ENCODE results near the gene TENT4B. TPM values are rescaled to one million over a fixed set of nuclear protein-coding genes. Genes with fewer than 3 reads are reported as not detected.
"Not testable (repeated sequence)": the region's sequence is repeated elsewhere in the genome, so short reads cannot be mapped to it uniquely, and the experiment has no call there.

Gene TENT4B
- total RNA-seq, 2 experiments from 2014 or later: 21.4 TPM

- ChIA-PET POLR2A (interaction anchor here (0.6 to 1.3 kb wide), 4 partner anchors 15 to 128 kb away, joined by 3 to 4 read pairs (median 3); no protein-coding TSS in a partner anchor), CTCF (interaction anchor here (0.7 to 1.6 kb wide), 5 partner anchors 85 to 132 kb away, joined by 3 to 6 read pairs (median 3); partner anchors contain the start of gene CNEP1R1)
Measured at GRCh38 chr16:50152351-50152806, 727 bp upstream of the TENT4B start.

DNA sequence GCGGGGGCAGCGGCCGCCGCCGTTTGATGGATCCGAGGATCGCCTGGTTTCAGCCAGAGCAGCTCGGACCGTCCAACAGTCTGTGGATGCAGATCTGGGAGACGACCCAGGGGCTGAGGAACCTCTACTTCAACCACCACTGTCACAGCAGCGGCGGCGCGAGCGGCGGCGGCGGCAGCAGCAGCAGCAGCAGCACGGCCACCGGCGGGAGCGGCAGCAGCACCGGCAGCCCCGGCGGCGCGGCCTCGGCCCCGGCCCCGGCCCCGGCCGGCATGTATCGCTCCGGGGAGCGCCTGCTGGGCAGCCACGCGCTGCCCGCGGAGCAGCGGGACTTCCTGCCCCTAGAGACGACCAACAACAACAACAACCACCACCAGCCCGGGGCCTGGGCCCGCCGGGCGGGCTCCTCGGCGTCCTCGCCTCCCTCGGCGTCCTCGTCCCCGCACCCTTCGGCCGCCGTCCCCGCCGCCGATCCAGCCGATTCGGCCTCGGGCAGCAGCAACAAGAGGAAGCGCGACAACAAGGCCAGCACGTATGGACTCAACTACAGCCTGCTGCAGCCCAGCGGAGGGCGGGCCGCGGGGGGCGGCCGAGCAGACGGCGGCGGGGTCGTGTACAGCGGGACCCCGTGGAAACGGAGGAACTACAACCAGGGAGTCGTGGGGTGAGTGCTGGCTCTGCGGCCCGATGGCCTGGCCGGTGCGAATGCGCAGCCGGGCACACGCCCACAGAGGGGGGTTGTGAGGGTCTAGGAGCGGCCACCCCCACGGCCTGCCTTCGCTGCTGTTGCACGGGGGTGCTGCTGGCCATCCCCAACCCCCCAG is 702 bp downstream of the TENT4B start:
- ChIA-PET POLR2A (no interaction called here), CTCF (no interaction called here)

- POLR2A ChIA-PET: no interaction called here
- CTCF ChIA-PET: interaction anchor here (0.6 to 1.2 kb wide), 3 partner anchors 12 to 56 kb away, joined by 3 to 5 read pairs (median 4); no protein-coding TSS in a partner anchor
Measured at GRCh38 chr16:50154420-50154950, 1.4 kb downstream of the TENT4B start.

DNA sequence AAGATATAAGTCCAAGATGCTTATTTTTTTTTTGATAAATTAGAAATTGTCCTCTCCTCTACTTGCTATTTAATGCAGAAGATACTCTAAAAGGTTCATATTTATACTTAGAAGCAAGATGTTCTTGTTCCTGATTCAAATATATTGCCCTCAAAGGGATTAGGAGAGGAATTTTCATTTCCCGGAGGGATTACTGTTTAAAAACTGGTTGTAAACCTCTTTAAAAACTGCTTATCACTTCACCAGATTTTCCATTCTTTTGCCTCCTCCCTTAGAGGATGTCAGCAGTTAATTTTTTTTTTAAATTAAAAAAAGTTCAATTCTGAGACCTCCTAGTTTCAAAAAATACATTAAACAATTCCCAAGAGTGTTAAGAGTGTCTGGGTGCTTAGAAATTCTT is 2.8 kb downstream of the TENT4B start:
- CTCF ChIA-PET: interaction anchor here (1.9 kb wide), 1 partner anchor 55 kb away, joined by 6 read pairs; no protein-coding TSS in a partner anchor
- POLR2A ChIA-PET: interaction anchor here (0.9 to 1.3 kb wide), 2 partner anchors 11 to 48 kb away, joined by 3 read pairs; no protein-coding TSS in a partner anchor

DNA sequence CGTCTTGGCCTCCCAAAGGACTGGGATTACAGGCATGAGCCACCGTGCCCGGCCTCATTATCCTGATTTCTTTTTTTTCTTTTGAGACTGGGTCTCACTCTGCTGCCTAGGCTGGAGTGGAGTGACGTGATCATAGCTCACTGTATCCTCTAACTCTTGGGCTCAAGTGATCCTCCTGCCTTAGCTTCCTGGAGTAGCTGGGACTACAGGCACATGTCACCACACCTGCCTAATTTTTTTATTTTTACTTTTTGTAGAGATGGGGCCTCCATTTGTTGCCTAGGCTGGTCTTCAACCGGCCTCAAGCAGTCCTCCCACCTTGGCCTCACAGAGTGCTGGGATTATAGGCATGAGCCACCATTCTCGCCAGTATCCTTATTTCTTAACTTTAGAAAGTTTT is 3.5 kb downstream of the TENT4B start:
- POLR2A ChIA-PET: no interaction called here
- CTCF ChIA-PET: interaction anchor here (1.9 kb wide), 1 partner anchor 54 kb away, joined by 6 read pairs; no protein-coding TSS in a partner anchor

DNA sequence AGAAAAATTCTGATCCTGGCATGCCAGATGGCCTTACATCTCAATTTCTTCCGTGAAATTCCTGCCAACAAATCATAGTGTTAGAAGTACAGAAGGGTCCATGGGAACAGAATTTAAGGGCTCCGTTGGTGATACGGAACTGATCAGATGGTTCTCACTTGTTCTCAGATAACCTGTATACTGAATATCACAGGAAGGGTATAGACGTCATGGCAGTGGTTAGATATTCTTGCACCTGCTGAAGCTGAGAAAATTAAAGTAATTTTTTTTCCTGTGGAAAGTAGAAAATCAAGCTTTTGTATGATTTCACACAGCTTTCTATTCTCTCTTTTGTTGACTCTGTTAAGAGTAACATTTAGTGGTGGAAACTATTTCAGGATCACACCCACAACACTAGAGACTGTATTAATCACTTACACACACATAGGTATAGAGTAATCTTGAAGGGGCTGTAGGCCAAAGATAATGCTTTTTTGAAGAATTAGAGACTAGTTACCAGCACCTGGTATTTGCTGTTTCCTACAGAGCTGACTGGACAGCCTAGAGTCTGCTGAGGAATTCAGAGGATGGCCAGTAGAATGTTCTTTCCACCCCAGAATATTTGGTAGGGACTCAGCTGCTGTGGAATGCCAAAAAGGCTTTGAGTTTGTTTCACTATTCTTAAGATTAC is 7.5 kb downstream of the TENT4B start:
- POLR2A ChIA-PET: interaction anchor here (0.6 kb wide), 1 partner anchor 39 kb away, joined by 4 read pairs; no protein-coding TSS in a partner anchor

DNA sequence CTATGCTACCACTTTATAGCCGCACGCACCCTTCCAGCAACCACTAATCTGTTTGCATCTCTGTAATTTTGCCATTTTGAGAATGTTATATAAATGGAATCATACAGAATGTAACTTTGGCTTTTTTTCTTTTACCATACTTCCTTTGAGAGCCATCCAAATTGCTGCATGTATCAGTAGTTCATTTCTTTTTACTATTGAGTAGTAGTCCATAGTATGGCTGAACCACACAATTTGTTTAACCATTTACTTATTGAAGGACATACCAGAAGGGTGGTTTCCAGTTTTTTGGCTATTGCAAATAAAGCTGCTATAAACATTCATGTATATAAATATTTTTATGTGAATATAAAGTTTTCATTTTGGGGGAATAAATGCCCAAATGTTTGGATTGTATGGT is 8.8 kb downstream of the TENT4B start:
- CTCF ChIA-PET: no interaction called here
- POLR2A ChIA-PET: no interaction called here

More for the DNA sequence above, 7.5 kb downstream of the TENT4B start:
- CTCF ChIA-PET: no interaction called here

DNA sequence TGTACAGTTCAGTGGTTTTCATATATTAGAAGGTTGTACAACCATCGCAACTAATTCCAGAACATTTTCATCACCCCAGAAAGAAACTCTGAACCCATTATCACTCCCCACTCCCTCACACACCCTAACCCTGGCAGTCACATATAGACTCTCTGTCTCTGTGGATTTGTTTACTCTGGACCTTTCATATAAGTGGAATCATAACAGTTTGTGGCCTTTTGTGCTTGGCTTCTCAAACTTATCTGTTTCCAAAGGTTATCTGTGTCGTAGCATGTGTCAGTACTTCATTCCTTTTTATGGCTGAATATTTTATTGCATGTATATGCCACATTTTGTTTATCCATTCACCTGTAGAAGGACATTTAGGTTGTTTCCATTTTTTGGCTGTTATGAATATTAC is 12.4 kb downstream of the TENT4B start:
- ChIA-PET POLR2A (no interaction called here), CTCF (interaction anchor here (1.7 kb wide), 1 partner anchor 11 kb away, joined by 5 read pairs; no protein-coding TSS in a partner anchor)

DNA sequence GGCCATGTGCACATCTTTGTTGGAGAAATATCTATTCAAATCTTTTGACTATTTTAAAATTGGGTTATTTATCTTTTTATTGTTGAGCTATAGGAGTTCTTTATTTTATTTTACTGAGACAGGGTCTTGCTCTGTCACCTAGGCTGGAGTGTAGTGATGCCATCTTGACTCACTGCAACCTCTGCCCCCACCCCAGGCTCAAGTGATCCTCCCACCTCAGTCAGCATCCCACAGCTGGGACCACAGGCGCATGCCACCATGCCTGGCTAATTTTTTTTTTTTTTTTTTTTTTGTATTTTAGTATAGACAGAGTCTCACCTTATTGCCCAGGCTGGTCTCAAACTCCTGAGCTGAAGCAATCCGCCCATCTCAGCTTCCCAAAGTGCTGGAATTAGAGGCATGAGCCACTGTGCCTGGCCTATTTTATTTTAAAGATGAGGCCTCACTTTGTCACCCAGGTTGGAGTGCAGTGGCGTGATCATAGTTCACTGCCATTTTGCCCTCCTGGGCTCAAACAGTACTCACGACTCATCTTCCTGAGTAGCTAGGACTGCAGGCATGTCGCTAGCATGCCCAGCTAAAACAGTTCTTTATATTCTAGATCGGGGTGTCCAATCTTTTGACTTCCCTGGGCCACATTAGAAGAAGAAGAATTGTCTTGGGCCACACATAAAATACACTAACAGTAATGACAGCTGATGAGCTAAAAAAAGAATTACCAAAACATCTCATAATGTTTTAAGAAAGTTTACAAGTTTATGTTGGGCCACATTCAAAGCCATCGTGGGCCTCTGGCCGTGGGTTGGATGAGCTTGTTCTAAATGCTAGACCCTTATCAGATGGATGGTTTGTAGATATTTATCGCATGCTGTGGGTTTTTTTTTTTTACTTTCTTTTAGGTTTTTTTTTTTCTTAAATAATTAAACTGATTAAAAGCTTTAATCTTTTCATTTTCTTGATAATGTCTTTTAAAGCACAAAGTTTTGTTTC is 13.7 kb downstream of the TENT4B start:
- POLR2A ChIA-PET: interaction anchor here (0.6 to 1.1 kb wide), 5 partner anchors 11 to 308 kb away, joined by 3 to 4 read pairs (median 3); no protein-coding TSS in a partner anchor
- CTCF ChIA-PET: interaction anchor here (0.6 to 1.7 kb wide), 5 partner anchors 12 to 141 kb away, joined by 3 to 5 read pairs (median 3); partner anchors contain the start of gene CNEP1R1

DNA sequence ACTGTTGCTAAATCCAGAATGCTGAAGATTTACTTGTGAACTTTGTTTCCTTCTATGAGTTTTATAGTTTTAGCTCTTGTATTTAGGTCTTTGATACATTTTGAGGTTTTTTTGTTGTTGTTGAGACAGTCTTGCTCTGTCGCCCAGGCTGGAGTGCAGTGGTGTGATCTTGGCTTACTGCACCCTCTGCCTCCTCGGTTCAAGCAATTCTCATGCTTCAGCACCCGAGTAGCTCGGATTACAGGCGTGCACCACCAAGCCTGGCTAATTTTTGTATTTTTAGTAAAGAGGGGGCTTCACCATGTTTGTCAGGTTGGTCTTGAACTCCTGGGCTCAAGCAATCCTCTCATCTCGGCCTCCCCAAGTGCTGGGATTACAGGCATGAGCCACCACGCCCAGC is 14.4 kb downstream of the TENT4B start:
- POLR2A ChIA-PET: interaction anchor here (0.6 to 1.1 kb wide), 5 partner anchors 12 to 309 kb away, joined by 3 to 4 read pairs (median 3); partner anchors contain the start of gene TENT4B
- CTCF ChIA-PET: interaction anchor here (0.6 to 1.4 kb wide), 3 partner anchors 52 to 142 kb away, joined by 3 read pairs; partner anchors contain the start of gene CNEP1R1

DNA sequence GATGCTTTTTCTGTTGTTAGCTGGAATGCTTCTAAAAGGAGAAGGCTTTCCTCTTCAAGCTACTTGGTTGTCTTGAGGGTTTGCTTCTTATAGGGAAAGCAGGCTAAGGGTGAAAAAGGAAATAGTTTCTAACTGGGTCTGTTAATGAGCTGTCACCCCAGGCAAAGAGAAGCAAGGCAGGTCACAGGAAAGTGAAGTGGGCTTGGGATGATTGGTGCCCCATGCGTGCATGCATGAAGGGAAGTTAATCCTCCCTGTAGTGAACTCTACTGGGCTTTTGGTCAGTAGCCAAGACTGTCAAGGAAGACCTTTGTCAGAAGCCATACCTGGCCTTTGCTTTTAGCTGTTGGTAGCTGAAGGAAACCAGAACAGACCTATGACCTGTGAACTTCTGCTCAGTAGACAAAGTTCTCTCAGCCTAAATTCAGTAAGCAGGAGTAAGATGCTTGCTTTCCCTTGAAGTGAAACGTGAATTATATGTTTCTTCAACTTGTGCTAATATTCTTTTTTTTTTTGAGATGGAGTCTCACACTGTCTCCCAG is 16.5 kb downstream of the TENT4B start:
- POLR2A ChIA-PET: interaction anchor here (0.7 kb wide), 1 partner anchor 301 kb away, joined by 3 read pairs; no protein-coding TSS in a partner anchor

DNA sequence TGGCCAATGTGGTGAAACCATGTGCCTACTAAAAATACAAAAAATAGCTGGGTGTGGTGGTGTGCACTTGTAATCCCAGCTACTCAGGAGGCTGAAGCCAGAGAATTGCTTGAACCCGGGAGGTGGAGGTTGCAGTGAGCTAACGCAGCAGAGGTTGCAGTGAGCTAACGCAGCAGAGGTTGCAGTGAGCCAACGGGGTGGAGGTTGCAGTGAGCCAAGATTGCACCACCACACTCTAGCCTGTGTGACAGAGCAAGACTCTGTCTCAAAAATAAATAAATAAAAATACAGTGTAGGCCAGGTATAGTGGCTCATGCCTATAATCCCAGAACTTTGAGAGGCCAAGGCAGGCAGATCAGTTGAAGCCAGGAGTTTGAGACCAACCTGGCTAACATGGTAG is 18.7 kb downstream of the TENT4B start:
- POLR2A ChIA-PET: not testable (repeated sequence)
- CTCF ChIA-PET: interaction anchor here (0.7 kb wide), 1 partner anchor 20 kb away, joined by 3 read pairs; no protein-coding TSS in a partner anchor

More for the DNA sequence above, 16.5 kb downstream of the TENT4B start:
- CTCF ChIA-PET: no interaction called here

GRCh38 chr16:50172195-50172922 is 19.3 kb downstream of the TENT4B start:
- ChIA-PET CTCF (interaction anchor here (0.7 kb wide), 1 partner anchor 21 kb away, joined by 3 read pairs; no protein-coding TSS in a partner anchor), POLR2A (no interaction called here)

DNA sequence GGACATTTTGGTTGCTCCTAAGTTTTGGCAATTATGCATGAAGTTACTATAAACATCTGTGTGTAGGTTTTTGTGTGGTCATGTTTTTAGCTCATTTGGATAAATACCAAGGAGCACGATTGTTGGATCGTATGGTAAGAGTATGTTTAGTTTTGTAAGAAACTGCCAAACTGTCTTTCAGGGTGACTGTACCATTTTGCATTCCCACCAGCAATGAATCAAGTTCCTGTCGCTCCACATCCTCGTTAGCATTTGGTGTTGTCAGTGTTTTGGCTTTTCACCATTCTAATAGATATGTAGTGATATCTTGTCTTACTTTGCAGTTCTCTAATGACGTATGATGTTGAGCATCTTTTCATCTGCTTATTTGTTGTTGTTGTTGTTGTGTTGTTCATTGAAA is 20.2 kb downstream of the TENT4B start:
- CTCF ChIA-PET: no interaction called here
- POLR2A ChIA-PET: no interaction called here

GRCh38 chr16:50178491-50178941 is 25.4 kb downstream of the TENT4B start:
- ChIA-PET CTCF (no interaction called here), POLR2A (no interaction called here)

DNA sequence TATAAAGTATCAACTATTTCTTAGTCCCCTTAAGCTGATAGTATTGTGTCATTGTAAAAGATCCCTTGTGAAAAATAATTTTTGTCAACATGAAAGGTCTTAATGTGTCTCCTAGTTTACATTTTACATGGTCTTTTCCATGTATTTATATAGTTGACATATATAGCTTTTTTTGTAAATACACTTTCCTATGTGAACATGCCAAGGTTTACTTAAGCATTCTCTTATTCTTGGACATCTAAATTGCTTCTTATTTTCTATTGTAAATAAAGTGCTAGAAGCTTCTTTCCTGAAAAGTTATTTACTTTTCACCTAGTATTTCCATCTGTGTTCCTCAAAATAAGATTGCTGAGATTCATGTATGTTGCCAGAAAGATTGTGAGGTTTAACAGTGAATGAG is 29.3 kb downstream of the TENT4B start:
- CTCF ChIA-PET: no interaction called here
- POLR2A ChIA-PET: interaction anchor here (0.6 kb wide), 1 partner anchor 90 kb away, joined by 3 read pairs; no protein-coding TSS in a partner anchor

- CTCF ChIA-PET: no interaction called here
- POLR2A ChIA-PET: no interaction called here
Measured at GRCh38 chr16:50183316-50183715, 30.2 kb downstream of the TENT4B start.

Data from activated CD8-positive, alpha-beta memory T cell treated with anti-CD3 and anti-CD28 coated beads for 36 hours (primary cell).